Measurements from ENCODE around the gene VPS54. TPM values are rescaled to one million over a fixed set of nuclear protein-coding genes. Genes with fewer than 3 reads are reported as not detected.

The VPS54 gene
- total RNA-seq, 1 experiment from 2014 or later, result 19.1 TPM

DNA sequence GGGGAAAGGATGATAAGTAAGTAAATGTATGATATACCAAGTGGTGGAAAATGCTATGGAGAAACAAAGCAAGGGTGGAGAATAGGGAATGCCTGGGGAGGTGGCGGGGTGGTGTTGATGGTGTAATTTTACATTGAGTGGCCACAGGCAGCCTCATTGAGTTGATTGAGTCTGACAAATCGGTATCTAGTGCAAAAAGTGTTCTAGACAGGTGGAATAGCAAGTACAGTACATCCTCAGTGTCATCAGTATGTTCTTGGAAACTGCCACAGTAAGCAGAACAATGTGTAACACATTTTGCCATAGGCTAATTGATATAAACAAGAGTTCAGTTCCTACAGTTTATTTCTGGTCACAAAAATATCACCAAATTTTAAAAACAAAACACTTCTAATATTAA, 131.2 kb downstream of the VPS54 start:
- Histone ChIP-seq H3K9me3 (ENCODE audit: low read depth, low read length, poor library complexity, severe bottlenecking) (no peaks in the 10 kb centered on the region), H3K4me1 (ENCODE audit: insufficient read depth, low read length, poor library complexity, severe bottlenecking) (no peaks in the 10 kb centered on the region), H3K36me3 (ENCODE audit: insufficient read depth, low read length, poor library complexity, severe bottlenecking) (peaks cover 73% of the 10 kb centered on the region), H3K27ac (ENCODE audit: low read depth, low read length, poor library complexity, severe bottlenecking) (no peak overlapping the region), H3K4me3 (ENCODE audit: low read depth, low read length, poor library complexity, severe bottlenecking) (no peak overlapping the region), H3K27me3 (replicated peaks; ENCODE audit: insufficient read depth, low read depth, low read length, poor library complexity) (no peaks in the 10 kb centered on the region)
- ChIA-PET POLR2A (ENCODE audit: low non-redundant PET) (no interaction called here), CTCF (no interaction called here)
- TF ChIP-seq, protein P1, sequence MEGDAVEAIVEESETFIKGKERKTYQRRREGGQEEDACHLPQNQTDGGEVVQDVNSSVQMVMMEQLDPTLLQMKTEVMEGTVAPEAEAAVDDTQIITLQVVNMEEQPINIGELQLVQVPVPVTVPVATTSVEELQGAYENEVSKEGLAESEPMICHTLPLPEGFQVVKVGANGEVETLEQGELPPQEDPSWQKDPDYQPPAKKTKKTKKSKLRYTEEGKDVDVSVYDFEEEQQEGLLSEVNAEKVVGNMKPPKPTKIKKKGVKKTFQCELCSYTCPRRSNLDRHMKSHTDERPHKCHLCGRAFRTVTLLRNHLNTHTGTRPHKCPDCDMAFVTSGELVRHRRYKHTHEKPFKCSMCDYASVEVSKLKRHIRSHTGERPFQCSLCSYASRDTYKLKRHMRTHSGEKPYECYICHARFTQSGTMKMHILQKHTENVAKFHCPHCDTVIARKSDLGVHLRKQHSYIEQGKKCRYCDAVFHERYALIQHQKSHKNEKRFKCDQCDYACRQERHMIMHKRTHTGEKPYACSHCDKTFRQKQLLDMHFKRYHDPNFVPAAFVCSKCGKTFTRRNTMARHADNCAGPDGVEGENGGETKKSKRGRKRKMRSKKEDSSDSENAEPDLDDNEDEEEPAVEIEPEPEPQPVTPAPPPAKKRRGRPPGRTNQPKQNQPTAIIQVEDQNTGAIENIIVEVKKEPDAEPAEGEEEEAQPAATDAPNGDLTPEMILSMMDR (conservative IDR thresholded peaks at IDR 0.05; ENCODE audit: low read depth, low read length), result no peak
- TF ChIP-seq EZH2 (IDR thresholded peaks at IDR 0.05; ENCODE audit: borderline replicate concordance, low read depth, low read length, poor library complexity, severe bottlenecking), result no peak
- no peak for DNase-seq (ENCODE audit: low spot score)
- intact Hi-C loops (cut with micrococcal nuclease; ENCODE audit: unreplicated experiment), result loop anchor here (2.0 kb wide), 1 partner anchor 189 kb away; no protein-coding TSS in a partner anchor
- BruUV-seq (replicated peaks), result no TSS peak

DNA sequence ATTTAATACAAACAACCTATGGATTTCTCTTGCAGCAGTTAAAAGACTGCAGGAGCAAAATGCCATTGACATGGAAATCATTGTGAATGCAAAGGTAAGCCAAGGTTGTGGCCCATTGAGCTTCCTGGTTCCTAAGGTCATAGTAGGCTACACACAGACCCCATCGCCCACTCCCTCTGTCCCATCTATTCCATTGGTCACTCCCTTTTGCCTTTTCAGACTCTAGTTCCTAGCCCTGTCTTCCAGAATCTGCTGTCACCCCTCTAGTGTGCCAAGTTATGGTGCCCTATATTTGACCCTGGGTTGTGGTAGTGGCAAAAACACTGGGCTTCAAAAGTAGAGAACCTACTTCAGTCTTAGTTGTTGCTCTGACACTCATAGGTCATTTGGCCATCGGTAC, 132.8 kb downstream of the VPS54 start:
- POLR2A ChIA-PET (ENCODE audit: low non-redundant PET), result no interaction called here

DNA sequence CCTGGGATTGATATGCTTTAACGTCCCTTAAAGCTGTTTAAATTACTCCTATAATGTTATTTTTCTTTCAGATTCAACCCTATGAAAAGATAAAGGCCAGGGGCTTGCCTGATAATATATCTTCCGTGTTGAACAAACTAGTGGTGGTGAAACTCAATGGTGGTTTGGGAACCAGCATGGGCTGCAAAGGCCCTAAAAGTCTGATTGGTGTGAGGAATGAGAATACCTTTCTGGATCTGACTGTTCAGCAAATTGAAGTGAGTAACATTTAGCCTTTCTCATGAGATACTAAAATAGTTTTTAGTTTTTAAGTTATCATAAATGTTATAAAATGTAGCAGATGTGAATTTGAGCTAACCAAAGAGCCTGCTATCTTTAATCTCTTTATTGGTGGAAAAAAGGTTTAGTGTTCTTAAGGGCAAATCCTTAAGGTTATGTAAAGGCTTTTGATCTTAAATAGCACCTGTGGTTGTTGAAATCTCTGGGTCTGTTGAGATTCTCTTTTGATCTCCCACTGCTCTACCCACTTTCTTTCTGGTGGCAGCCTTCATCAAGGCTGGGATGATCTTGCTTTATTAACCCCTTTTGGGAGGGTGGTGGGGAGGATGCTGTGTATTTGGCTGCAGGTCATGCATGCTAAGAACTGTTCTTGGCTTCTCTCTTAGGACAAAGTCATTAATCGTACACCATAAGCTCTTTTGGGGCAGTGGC, 136.7 kb downstream of the VPS54 start:
- no TSS peak for BruUV-seq (replicated peaks)
- Histone ChIP-seq H3K27me3 (replicated peaks; ENCODE audit: insufficient read depth, low read depth, low read length, poor library complexity) (no peaks in the 10 kb centered on the region), H3K4me3 (ENCODE audit: low read depth, low read length, poor library complexity, severe bottlenecking) (no peak overlapping the region), H3K36me3 (ENCODE audit: insufficient read depth, low read length, poor library complexity, severe bottlenecking) (peaks cover 31% of the 10 kb centered on the region), H3K9me3 (ENCODE audit: low read depth, low read length, poor library complexity, severe bottlenecking) (no peaks in the 10 kb centered on the region), H3K4me1 (ENCODE audit: insufficient read depth, low read length, poor library complexity, severe bottlenecking) (peaks cover 7% of the 10 kb centered on the region), H3K27ac (ENCODE audit: low read depth, low read length, poor library complexity, severe bottlenecking) (no peak overlapping the region)
- no peak for DNase-seq (ENCODE audit: low spot score)
- POLR2A ChIA-PET (ENCODE audit: low non-redundant PET), result no interaction called here
- intact Hi-C loops (cut with micrococcal nuclease; ENCODE audit: unreplicated experiment), result no loop called here
- CTCF ChIA-PET, result no interaction called here
- TF ChIP-seq, protein P1 (conservative IDR thresholded peaks at IDR 0.05; ENCODE audit: low read depth, low read length), result no peak
- TF ChIP-seq EZH2 (IDR thresholded peaks at IDR 0.05; ENCODE audit: borderline replicate concordance, low read depth, low read length, poor library complexity, severe bottlenecking), result no peak

More for the DNA sequence above, 132.8 kb downstream of the VPS54 start:
- Histone ChIP-seq H3K27me3 (replicated peaks; ENCODE audit: insufficient read depth, low read depth, low read length, poor library complexity) (no peaks in the 10 kb centered on the region), H3K36me3 (ENCODE audit: insufficient read depth, low read length, poor library complexity, severe bottlenecking) (peaks cover 60% of the 10 kb centered on the region), H3K27ac (ENCODE audit: low read depth, low read length, poor library complexity, severe bottlenecking) (no peak overlapping the region), H3K4me3 (ENCODE audit: low read depth, low read length, poor library complexity, severe bottlenecking) (no peak overlapping the region), H3K4me1 (ENCODE audit: insufficient read depth, low read length, poor library complexity, severe bottlenecking) (no peaks in the 10 kb centered on the region), H3K9me3 (ENCODE audit: low read depth, low read length, poor library complexity, severe bottlenecking) (no peaks in the 10 kb centered on the region)
- TF ChIP-seq, protein P1 (conservative IDR thresholded peaks at IDR 0.05; ENCODE audit: low read depth, low read length), result no peak
- TF ChIP-seq EZH2 (IDR thresholded peaks at IDR 0.05; ENCODE audit: borderline replicate concordance, low read depth, low read length, poor library complexity, severe bottlenecking), result no peak
- CTCF ChIA-PET, result no interaction called here
- intact Hi-C loops (cut with micrococcal nuclease; ENCODE audit: unreplicated experiment), result no loop called here
- no TSS peak for BruUV-seq (replicated peaks)
- DNase-seq (ENCODE audit: low spot score), result no peak
